Activated CD4-positive, alpha-beta T cell treated with anti-CD3 and anti-CD28 coated beads for 1 hour (primary cell): ENCODE data around the gene RMND1.
"Not testable (repeated sequence)": the region's sequence is repeated elsewhere in the genome, so short reads cannot be mapped to it uniquely, and the experiment has no call there.

Experiments
- DNase-seq: peaks from one replicate; pipeline ENCODE4 v3.0.0-alpha.2; 2020

RMND1 gene

DNA sequence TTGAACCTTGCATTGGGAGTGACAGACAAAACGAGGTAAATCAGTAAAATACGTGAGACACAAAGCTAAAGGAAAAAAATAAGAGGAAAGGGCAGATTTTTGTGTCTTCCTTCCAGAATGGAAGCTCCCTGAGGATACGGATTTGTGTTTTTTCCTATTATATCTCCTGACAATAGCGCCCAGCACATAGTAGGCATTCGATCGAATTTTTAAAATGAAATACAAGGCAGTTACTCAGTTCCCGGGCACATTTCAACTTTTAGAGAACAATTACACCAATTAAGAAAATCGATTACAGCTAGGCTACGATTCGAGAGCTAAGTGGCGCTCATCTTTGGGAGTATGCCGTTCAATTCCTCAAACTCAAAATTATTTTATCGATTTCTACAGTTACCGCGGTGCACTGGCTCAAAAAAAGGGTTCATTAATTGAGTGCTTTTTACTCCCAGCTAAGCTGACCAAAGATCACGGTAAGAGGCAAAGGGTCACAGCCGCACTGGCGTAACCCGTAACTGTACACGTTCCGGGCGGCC is 443 bp downstream of the RMND1 start:
- no peak for DNase-seq

DNA sequence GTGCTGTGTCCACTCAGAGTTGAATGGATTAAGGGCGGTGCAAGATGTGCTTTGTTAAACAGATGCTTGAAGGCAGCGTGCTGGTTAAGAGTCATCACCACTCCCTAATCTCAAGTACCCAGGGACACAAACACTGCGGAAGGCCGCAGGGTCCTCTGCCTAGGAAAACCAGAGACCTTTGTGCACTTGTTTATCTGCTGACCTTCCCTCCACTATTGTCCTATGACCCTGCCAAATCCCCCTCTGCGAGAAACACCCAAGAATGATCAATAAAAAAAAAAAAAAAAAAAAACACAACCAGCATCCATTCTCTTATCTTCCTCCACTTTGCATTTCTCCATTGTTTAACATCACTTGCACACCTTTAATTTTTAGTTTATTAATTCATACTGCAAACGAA is 998 bp downstream of the RMND1 start:
- DNase-seq = not testable (repeated sequence)

DNA sequence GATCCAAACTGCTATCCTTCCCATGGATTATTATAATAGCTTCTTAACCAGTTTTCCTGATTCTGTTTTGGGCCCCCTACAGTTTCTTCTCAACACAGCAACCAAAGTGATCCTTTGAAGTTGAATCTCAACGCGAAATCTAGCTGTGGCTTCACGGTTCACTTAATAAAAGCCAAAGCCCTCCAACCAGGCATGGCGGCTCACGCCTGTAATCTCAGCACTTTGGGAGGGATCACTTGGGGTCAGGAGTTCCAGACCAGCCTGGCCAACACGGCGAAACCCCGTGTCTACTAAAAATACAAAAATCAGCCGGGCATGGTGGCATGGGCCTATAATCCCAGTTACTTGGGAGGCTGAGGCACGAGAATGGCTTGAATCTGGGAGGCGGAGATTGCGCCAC is 3.3 kb downstream of the RMND1 start:
- no peak for DNase-seq

DNA sequence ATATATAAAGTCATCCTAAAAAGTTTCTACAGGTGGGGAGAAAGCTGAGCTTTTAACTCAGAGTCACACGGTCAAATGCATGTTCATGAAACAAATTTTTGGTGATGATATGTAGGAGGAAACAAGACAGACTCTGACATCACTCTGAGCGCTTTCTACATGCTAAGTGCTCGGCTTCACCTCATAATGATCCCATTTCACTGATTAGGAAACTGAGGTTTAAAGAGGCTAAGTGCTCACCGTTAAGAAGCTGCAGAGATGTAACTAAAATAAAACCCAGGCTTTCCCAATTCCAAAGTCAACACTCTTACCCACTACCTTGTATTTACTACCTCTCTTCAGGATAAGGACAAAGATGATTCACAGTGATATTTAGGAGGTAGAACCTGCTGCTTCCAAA is 4.7 kb downstream of the RMND1 start:
- DNase-seq = no peak

GRCh38 chr6:151445482-151445881 is 6.4 kb downstream of the RMND1 start:
- no peak for DNase-seq

DNA sequence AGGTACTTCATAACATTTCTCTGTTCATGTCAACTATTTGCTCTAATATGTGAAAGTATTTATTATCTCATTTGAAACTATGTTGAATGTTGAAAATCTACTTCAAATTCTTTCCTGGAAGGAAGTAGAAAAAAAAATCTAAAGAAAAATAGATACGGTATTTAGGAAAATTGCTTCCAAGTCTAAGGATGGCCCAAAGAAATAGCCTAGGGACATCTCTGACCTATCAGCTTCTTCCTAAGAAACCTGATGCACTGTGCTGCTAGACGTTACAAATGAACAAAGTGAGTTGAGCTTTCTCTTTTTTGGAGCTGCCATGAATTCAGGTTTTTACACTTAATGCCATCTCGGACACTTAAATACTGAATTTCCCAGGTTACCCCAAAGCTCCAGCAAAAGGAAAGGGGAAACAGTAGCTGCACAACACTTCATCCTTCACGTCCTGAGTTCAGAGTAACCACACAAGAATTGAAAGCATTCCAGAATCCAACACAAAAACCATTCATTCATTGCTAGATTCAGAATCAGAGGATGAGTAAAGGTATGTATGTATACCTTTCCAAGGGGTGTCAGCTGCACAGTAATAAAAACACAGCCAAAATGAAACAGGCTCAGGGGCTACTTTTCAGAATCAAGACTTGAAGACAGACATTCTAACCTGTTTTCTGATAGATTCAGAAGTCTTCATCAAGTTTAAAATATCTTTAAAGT is 7.9 kb downstream of the RMND1 start:
- DNase-seq = no peak

GRCh38 chr6:151443454-151443853 is 8.5 kb downstream of the RMND1 start:
- DNase-seq = no peak

GRCh38 chr6:151442371-151442770 is 9.6 kb downstream of the RMND1 start:
- no peak for DNase-seq

GRCh38 chr6:151441390-151442166 is 10.3 kb downstream of the RMND1 start:
- no peak for DNase-seq

GRCh38 chr6:151440930-151441329 is 11.0 kb downstream of the RMND1 start:
- DNase-seq = no peak

DNA sequence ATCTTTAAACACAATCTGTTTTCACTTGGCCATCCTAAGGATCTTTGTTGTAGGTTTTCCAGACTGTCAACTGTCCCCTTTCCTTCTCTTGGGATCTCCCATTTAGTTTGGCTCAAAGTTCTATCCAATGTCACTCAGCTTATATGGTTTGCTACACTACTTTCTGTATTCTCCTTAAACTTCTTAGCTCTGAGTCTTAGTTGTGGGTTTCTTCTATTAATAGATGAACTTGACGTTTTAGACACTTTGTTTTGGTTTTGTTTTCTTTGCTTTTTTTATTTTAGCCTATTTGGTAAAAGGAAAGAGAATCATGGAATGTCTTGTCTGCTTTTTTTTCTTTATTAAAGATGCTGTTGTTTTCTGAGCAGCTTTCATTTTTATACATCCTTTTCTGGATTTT is 11.4 kb downstream of the RMND1 start:
- no peak for DNase-seq

GRCh38 chr6:151437401-151437800 is 14.5 kb downstream of the RMND1 start:
- DNase-seq = no peak

DNA sequence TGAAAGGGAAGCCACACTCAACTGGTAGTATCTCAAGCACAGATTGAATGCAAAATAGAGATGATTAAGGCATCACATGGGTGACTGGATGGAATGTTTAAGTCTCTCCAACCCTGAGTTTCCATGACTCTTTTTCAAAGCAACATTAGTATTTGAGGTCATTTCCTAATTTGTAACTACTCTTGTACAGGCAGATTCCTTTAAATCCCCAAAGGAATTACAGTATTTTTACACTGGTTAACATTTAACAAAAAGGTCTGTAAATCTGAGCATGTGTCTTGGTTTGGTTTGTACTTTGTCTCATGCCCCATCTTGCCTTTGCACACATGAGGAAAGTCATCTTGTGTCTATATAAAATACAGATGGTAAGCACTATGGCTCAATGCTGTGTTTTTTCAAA is 15.1 kb downstream of the RMND1 start:
- no peak for DNase-seq

DNA sequence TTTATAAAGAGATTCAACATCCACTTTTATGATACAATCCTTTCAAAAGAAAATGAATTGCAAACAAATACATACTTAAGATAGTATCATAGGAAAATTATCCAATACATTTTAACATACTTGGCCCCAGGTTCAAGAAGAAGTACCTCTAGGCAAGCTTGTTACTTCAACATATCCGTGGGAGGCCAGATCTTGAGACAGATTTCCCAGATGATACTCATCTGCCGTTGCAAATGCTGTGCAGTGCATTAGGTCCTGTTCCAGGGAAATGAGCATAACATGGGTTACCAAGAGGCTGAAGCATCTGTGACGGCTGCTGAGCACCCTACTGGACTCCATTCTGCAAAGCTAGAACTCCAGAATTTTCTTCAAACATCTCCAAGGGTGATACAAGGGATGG is 15.6 kb downstream of the RMND1 start:
- DNase-seq = no peak

GRCh38 chr6:151434369-151434768 is 17.6 kb downstream of the RMND1 start:
- DNase-seq = no peak

GRCh38 chr6:151432651-151433050 is 19.3 kb downstream of the RMND1 start:
- DNase-seq = no peak

DNA sequence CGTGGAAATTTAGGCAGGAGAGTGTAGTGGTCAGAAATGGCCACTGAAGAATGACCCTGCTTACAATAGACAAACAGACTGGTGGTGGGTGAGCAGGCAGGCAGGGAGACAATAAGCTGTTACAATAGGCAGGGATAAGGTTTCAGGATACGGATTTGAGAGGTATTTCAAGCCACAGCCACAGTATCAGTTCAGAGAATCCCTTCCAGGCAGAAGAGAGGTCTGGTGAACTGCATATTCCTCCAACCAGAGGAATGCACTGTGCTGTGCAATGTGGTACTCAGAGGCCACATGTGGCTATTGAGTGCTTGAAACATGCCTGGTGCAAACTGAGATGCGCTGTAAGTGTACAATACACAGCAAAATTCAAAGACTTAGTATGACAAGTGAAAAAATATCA is 20.6 kb downstream of the RMND1 start:
- DNase-seq = no peak

DNA sequence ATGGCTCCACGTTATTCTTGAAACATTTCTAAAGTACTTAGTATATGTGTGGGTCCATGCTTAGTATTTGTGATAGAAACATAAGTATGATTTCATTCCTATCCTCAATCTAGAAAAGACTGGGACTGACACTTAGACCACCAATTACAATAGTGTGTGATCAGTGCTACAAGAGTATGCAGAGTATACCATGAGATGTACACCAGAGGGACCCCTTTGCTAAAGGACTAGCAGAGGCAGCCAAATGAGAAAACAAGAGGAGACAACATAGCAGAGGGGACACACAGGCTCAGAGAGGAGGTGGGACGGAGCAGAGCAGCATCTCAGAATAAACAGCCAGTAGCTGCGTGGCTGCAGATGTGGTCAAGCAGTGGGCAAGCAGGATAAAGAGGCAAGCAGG is 21.0 kb downstream of the RMND1 start:
- no peak for DNase-seq

GRCh38 chr6:151428093-151428735 is 23.7 kb downstream of the RMND1 start:
- no peak for DNase-seq

DNA sequence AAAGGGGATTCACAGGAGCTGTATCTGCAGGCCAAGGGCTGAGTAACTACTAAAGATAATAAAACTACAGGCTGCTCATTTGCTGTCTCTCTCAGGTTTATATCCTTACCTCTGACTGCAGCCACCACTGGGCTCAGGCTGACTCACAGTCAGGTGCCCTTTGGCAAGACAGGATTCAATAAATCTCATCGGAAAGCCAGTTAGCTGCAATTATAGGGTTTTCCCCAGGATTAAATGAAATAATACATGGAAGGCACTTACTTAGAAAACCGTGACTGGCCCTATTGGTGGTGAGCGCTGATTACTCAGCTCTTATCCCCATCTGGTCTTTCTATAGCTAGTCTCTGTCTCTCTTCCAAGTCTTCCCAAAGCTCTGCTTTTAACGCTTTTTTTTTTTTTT is 26.4 kb downstream of the RMND1 start:
- no peak for DNase-seq

- no peak for DNase-seq
Observed at GRCh38 chr6:151422981-151423380, 28.9 kb downstream of the RMND1 start.

GRCh38 chr6:151417477-151417876 is 34.4 kb downstream of the RMND1 start:
- no peak for DNase-seq

- DNase-seq = no peak
Observed at GRCh38 chr6:151414641-151415260, 37.2 kb downstream of the RMND1 start.
